D721Med (cell line): Measurements from ENCODE around the gene IP6K3.

Experiments used
- DNase-seq: peaks from one replicate; pipeline ENCODE4 v3.0.0; 2011; ENCODE audit warnings: low spot score; ENCODE audit not compliant: insufficient read length
- FAIRE-seq: peaks from 2 replicates; lab custom pipeline; 2011; peaks lifted over from hg19 to GRCh38; lab: Jason Lieb, UNC
- TF ChIP-seq, protein P1 (sequence below): IDR thresholded peaks from 2 replicates; pipeline ENCODE4 v1.5.1; 2012; ENCODE audit warnings: mild to moderate bottlenecking, control low read depth; ENCODE audit not compliant: insufficient read depth; ENCODE audit errors: missing control alignments

The IP6K3 gene

DNA sequence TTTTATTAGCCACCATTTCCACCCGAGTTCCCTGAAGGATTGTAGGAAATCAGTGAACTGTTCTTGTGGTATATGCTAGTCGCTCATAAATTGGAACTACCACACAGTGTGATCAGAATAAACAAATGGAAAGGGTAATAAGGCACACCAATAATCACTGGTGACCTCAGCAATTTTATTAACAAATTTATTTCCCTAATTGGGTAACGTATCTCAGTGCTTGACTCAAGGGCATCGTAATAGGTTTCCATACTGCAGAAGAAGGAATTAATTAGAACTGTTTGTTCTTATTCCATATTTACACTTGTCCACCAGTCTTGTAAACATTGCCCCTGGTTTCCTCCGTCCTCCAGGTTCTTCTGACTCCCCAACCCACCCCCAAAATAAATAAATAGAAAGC, 25.2 kb downstream of the IP6K3 start:
- no peak for DNase-seq
- no peak for FAIRE-seq
- TF ChIP-seq, protein P1, sequence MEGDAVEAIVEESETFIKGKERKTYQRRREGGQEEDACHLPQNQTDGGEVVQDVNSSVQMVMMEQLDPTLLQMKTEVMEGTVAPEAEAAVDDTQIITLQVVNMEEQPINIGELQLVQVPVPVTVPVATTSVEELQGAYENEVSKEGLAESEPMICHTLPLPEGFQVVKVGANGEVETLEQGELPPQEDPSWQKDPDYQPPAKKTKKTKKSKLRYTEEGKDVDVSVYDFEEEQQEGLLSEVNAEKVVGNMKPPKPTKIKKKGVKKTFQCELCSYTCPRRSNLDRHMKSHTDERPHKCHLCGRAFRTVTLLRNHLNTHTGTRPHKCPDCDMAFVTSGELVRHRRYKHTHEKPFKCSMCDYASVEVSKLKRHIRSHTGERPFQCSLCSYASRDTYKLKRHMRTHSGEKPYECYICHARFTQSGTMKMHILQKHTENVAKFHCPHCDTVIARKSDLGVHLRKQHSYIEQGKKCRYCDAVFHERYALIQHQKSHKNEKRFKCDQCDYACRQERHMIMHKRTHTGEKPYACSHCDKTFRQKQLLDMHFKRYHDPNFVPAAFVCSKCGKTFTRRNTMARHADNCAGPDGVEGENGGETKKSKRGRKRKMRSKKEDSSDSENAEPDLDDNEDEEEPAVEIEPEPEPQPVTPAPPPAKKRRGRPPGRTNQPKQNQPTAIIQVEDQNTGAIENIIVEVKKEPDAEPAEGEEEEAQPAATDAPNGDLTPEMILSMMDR, result no peak

DNA sequence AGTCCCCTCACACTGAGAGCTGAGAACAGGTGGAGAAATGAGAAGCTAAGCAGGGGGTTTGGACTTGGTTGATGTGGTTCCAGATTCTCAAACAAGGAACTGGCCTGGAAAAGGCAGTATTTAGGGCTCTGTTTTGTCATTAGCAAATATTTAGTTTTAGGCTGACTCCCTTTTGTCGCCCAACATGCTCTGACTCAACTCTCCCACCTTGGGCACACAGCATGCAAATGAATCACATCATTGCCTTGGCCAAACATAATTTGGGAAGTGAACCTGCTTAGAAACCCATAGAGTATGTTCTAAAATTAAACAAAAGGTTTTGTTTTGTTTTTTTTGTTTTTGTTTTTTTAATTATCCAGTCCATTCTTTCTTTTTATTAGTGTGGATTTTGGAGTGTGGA, 25.7 kb downstream of the IP6K3 start:
- TF ChIP-seq, protein P1, result no peak
- FAIRE-seq, result no peak
- DNase-seq, result no peak

DNA sequence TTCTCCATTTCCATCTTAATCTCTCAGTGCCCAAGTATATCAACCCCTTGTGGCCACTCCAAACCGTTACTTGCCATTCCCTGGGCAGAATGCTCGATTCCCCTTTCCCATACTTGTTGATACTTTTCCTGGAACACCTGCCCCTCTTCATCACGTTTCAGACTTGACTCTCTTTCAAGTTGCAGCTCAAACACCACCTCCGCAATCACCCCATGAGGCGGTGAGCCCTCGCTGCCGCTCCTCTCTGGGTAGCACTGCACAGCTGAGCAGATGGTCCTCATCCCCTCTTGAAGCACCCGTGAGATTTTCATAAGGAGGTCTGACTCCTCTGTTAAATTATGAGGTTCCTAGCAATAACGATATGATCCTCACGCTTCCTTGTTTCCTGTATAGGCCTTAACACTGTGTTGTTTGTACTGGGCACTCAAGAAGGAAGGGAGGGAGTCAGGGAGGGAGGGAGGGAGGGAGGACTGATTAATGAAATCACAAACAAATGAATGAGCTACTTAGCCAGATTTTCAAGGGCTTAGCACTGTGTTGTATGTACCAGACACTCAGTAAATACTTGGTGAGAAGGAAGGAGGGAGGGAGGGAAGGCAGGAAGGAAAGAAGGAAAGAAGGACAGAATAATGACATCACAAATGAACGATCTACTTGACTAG, 27.2 kb downstream of the IP6K3 start:
- peak; percentile 82 for FAIRE-seq
- DNase-seq, result no peak
- TF ChIP-seq, protein P1, result no peak

DNA sequence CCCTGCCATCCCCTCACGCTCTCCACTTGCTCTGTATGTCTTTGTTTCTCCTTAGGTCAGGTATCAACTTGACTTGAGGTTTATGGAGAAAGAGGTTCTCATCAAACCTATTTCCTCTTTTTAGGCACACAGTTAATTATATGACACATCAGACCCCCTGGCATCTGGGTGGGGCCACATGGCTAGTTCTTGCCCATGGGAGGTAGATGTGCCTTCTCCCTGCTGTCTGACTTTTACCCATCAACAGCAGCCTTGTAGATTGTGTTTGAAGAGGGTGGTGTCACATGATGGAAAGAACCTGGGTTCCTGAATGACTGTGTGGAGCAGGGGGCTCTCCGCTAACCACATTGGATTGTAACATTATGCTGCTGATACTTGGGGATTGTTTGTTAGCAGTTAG, 28.0 kb downstream of the IP6K3 start:
- DNase-seq (no peak), FAIRE-seq (no peak)
- TF ChIP-seq, protein P1, result no peak

DNA sequence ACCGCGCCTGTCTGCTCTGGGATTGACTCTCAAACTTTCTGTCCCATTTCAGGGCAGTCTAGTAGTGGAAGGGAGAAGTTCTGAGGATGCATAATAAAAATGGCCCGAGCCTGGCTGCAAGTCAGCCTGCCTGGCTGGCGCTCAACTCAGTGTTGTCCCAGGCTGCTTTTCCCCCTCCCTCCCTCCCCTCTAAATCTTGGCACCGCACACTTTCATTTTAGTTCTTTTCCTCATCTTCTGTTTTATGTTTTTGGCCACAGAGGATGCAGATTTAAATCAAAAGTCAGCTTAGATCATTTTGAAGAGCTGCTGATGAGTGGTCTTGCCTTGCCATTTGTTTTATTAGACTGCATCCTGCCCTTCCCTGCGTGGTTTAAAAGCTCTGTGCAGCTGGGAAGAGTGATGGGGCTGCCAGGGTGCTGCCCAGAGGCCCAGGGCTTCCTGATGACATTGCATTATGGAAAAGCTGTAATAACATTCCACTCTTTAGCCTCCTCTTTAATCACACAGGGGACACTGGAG, 28.7 kb downstream of the IP6K3 start:
- DNase-seq (no peak), FAIRE-seq (no peak)
- TF ChIP-seq, protein P1, result no peak

DNA sequence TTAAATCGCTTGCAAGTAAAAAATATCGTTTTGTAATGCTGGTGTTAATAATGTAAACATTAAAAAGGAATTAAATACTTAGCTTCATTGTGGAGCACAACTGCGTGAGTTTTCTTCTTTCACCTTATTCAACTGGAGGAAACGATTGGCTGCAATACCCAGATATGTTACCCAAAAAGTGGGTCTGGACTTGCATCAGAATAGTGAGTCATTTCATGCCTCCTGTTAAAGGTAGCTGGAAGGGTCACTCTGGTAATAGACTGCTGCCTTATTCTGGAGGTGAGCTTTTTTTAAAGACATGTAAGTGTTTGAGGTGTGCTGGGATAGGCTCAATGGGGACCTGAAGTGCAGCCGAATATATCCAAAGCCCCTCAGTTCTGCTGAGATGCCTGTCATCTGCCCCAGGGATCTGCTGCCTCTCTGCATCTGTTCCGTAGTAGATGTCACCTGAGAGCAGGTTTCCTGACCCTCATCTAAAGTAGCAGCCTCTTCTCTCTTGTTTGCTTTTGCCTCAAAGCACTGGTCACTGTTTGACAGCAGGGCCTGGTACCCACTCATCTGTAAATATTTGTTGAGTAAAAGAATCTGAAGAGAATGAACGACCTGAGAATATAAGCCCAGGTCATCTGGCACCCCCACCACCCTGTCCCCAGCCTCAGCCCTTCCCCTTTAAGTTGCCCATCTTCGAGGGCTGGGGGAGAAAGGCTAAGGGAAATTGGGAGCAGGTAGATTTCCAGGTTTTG, 29.6 kb downstream of the IP6K3 start:
- FAIRE-seq, result no peak

More for the DNA sequence above, 29.6 kb downstream of the IP6K3 start:
- no peak for DNase-seq
- TF ChIP-seq, protein P1, result no peak
